ENCODE results near the gene PXDN.
A peak's percentile ranks its signal among the peaks of the same experiment; 100 is the strongest.
"Not testable (repeated sequence)": the region's sequence is repeated elsewhere in the genome, so short reads cannot be mapped to it uniquely, and the experiment has no call there.

The PXDN gene

DNA sequence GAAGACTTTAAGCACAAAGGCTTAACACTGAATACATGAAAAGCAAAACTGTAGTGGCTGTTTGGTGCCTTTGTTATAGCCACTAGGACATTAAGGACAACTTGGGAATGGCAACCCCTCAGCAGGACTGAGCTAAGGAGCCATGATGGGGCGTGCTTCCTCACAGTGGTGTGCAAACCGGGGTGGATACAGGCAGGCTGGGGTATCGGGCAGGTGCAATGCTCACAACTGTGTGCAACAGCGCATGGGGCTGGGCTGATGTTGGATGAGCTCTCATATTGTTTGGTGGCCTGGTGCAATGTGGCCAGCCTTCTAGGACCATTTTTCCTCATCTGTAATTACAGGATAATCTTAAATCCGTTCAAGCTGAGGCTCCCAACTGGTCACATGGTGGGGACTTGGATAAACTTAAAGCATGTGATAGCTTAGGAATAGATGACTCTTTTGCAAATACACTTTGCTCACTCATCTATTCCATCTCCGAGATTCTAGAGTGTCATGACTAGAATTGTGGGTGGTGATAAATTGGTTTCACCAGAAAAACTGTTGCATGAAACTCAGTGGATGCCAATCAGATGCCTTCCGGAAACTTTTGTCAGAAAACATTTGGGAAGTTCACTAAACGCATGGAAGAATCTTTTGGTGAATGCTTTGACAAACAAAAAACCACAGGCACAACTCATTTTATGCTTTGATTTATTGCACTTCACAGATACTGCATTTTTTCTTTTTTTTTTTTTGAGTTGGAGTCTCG lies 116.5 kb downstream of the PXDN start:
- no peak for DNase-seq (ENCODE audit: low read depth)

DNA sequence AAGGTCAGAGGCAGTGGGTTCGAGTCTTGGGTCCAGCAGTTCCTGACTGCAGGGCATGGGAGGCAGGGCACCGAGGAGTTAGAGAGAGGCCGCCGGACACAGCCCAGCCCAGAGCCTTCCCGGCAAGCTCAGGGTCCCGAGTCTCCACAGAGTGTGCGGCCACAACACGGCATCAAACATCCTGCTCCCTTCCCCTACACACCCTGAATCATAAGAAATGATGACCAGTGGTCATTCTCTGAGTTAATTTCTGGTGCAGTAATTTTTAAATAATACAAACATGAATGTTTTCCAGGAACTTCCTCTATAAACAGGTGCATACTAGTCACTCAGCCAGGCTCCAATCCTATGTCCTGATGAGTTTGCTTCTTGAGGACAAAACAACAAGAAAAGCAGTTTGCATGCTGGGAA lies 118.0 kb downstream of the PXDN start:
- no peak for DNase-seq (ENCODE audit: low read depth)

DNA sequence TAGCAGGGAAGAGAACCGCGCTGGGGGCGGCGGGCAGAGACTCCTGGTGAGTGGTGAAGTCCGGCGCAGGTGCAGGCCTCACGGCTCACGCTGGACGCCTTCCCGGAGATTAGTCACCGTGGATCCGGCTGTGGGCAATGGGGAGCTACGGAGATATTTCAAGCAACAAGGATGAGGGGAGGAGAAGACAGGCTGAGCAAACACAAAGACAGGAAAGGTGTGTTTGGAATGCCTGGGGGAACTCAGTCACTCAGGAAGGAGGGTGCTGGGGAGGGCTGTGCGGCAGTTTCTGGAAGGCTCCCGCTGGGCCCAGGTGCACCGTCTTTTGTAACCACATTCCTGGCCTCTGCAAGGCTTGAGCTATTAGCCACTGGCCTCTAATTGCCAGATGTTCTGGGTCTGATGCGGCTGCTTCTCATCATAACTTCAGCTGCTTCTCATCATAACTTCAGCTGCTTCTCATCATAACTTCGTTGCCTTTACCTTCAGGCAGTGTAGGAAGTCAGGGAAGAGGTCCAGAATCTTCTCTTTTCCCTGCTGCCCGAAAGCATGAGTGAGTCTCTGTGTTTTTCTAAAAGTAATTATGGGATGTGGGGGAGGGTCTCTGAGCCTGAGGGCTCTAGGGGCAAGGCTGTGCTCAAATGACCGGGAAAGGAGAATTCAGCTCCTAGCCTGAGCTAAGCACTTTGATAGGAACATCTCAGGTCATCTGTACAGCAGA lies 118.9 kb downstream of the PXDN start:
- DNase-seq (ENCODE audit: low read depth): peak; percentile 80

DNA sequence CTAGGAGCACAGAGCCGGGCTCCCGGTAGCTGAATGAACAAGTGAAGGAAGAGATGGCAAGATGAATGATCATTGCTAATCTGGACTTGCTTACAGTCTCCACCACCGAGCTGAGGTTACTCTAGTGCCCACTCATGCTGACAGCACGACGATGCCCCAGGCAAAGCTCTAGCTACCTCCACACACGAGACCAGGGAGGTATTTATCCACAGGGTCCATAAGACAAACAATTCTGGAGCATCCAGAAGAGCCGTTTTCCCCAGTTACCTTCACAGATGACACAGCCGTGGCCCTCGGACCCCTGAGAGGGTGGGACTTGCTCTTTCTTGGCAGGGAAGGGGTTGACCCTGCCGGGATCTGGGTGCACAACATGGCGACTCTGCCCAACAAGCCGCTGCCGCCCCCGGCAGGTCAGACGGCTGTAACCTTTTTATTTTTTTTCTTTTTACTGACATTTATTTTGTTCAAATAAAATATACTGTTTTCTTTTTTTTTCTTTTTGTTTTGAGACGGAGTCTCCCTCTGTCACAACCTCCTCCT lies 120.3 kb downstream of the PXDN start:
- DNase-seq (ENCODE audit: low read depth): no peak

DNA sequence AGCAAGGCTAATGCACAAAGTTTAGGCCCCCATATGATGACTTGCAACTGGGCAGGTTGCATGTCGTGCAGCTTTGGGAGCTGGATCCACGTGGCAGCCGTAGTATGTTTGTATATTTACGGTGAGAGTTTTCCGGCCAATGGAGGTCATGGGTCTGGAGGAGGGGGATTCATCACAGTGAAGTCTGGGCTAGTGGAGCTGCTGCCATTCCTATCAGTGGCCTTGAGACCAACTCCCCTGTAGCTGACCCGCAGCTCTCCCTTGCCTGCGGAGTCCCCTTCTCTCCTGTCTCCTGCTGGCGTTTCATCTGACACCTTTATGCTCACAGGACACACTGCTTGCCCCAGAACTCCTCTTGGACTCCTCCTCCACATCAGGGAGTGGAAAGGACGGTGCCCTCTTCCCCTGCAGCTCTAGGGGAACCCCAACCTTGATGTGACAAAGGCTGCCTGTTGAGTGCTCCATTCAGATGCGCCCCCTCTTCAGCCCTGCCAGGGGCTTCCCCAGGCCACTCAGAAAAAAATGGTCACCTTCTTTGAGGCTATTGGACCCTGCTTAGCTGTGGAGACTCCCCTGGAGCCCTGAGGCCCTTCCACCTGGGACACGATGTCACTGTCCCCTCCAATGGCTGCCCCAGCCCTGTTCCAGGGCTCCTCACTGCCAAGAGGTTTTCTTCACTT lies 121.7 kb downstream of the PXDN start:
- no peak for DNase-seq (ENCODE audit: low read depth)

DNA sequence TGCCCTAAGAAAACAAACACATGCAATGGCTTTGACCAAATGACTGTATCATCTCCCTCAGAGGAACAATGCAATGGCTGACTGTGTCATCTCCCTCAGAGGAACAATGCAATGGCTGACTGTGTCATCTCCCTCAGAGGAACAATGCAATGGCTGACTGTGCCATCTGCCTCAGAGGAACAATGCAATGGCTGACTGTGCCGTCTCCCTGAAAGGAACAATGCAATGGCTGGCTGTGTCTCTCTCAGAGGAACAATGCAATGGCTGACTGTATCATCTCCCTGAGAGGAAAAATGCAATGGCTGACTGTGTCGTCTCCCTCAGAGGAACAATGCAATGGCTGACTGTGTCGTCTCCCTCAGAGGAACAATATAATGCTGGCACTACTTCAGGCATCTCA lies 122.3 kb downstream of the PXDN start:
- DNase-seq (ENCODE audit: low read depth): not testable (repeated sequence)

DNA sequence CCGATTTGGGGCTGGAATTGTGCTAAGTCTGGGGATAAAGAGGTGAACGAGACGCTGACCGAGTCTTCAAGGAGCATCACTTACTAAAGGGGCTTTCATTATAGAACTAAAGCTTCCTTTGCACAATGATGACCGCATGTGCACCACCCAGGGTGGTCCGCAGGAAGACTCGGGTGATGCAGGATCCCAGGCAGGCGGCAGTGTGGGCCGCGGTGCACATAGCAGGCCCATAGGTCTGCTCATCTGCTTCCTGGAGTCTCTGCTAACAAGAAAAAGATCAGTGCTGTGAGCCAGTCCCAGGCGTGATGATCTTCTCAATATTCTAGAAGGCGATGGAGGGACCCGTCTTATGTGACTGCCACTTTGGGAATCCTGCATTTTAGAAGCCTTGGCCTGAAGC lies 122.8 kb downstream of the PXDN start:
- no peak for DNase-seq (ENCODE audit: low read depth)

DNA sequence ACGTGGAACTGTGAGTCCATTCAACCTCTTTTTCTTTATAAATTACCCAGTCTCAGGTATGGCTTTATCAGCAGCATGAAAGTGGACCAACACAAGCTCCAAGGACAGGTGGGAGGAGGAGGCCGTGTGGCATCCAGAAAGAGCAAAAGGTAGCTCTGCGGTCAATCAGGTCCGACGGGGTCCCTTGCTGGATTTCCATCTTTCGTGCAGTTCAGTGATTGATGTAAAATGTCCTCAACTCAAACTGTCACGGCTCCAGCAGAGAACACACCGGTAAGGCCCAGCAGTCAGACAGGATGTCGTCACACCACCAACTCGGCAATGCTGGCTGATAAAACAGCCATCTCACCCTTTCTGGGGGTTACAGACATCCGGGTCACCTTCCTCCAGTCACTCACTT lies 123.3 kb downstream of the PXDN start:
- DNase-seq (ENCODE audit: low read depth): no peak

DNA sequence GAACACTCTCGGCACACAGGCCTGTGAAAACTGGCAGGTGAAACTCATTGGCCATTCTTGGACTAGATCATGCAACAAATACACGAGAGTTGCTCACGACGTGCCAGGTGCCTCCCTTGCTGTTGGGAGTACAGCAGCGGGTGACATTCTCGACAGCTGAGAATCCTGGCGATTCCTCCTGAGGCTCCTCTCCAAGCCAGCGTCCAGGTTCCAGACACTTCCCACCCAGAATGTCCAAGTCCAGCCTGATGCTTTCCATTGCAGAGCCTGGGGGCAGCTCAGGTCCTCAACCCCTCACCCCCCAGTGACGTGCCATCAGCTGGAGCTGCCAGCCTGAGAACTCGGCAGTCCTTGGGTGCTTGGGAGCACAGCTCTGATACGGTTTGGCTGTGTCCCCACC lies 124.2 kb downstream of the PXDN start:
- DNase-seq (ENCODE audit: low read depth): no peak

DNA sequence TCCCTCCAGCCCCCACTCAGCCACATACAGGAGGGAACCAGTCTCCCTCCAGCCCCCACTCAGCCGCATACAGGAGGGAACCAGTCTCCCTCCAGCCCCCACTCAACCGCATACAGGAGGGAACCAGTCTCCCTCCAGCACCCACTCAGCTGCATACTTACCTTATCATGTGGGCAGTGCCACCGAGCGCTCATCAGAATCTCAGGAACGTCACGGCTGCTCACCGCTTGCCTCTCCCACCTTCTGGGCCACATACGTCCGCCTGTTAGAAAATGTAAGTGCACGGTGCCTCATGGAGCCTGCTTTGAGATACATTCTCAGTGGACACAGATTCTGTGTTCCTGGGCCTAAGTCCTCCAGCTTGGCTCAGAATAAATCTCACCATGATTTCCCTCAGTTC lies 124.8 kb downstream of the PXDN start:
- no peak for DNase-seq (ENCODE audit: low read depth)

DNA sequence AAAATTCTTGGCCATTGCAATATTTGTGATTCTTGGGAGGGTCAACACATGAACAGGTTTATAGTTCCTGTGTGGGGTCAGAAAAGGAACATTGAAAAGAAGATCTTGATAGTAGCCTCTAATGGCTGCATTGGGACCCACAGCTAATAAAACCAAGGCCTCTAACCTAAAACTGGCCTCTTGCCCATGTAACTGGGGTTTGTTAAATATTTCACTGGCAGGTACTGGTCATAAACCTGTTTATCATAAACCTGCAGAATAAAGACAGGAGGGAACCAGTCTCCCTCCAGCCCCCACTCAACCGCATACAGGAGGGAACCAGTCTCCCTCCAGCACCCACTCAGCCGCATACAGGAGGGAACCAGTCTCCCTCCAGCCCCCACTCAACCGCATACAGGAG lies 125.3 kb downstream of the PXDN start:
- no peak for DNase-seq (ENCODE audit: low read depth)

DNA sequence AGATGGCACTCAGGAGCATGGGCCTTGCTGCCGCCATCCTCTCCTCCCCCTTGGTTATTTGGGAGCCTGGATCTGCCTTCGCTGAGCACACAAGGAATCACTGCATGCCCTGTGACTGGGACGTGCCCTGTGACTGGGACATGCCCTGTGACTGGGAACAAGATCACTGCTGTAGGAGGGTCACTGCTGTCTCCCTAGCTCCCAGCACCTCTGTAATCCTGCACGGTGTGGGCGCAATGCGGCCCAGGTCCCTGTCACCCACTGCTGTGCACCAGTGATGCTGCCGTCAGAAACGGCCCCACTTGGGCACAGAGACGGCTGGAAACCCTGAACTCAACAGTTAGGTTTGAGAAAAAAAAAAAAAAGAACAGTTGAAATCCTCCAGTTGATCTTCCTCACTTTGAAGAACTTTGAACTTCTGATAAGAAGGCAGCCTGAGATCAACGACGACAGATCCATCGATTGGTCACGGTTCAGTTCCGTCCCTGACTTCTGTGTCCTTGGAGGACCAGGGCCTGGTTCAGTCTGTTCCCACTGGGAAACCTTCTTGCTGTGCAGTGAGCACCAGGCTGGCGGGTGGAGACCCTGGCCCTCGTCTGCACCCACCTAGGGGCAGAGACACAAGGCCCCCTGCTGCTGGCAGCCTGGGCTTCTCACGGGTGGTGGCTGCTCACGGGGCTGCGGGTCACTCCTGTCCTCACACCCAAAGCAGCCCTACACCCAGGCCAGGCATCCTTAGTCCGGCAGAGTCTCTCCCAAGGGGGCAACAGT lies 125.9 kb downstream of the PXDN start:
- no peak for DNase-seq (ENCODE audit: low read depth)

DNA sequence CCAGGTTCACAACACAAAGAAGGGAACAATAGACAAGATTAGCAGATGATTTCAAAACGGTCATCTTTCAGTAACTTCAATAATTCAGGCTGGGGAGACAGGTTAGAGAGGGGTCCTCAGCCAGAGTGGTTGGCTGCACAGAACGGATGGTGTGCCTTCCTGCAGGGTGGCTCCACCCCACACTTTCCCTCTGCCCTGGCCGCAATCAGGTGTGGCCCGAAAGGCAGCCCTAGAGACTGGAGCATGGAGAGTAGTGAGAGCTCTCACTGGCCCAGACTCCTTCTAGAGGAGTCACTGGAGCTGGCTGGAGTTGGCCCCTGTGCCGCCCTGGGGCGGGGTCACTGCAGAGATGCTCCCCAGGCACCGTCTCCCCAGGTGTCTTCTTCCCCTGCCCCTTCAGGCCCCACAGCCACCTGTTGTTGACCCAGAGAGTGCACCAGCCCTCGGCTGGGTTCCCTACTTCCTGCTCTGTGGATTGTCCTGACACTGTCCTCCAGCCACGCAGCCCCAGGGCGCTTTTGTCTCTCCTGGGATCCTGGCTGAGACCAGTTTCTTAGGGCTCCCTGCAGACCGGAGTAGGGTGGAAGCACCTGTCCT lies 126.8 kb downstream of the PXDN start:
- no peak for DNase-seq (ENCODE audit: low read depth)

DNA sequence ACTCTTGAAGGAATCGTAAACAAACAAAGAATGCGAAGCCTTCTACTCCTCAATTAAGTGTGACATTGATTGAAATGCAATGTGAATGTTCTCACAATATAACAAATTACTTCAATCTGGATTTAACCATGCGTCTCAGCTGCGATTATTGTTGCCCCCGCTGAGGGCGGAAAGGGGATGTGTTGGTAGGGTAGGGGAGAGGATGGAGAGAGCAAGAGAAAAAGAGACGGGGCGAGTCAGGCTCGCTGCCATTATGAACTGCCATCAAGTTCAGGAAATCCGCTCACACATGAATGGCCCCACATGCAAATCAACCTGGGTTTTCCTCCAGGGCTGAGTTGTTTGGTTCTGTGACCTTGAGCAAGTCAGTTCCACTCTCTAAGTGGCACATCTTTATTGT lies 129.8 kb downstream of the PXDN start:
- no peak for DNase-seq (ENCODE audit: low read depth)

DNA sequence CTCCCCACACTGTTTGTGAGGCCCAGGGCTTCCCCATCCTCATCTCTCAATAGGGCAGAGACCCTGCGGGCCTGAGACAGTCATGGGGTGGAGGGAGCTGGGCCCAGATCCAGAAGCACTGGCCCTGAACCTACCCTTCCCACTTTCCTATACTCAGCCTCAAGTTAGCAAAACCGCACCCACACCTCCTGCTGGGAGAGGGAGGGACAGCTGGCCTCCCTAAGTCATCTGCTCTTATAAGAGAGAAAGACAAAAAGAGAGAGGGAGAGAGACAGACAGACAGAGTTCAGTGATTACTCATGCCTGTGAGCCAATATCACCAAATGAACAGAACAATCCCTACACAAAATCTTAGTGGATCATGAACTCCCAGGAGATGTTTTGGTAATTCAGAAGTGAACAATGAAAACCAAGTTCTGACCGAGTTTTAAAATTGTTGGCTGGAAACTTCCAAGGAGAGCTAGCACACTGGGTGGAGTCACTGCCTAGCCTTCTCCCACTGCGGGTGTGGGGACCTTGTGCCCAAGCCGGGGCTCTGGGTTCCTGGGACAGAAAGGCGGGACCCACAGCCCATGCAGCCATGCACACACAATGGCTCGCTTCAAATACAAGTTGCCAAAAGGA lies 130.5 kb downstream of the PXDN start:
- DNase-seq (ENCODE audit: low read depth): no peak

DNA sequence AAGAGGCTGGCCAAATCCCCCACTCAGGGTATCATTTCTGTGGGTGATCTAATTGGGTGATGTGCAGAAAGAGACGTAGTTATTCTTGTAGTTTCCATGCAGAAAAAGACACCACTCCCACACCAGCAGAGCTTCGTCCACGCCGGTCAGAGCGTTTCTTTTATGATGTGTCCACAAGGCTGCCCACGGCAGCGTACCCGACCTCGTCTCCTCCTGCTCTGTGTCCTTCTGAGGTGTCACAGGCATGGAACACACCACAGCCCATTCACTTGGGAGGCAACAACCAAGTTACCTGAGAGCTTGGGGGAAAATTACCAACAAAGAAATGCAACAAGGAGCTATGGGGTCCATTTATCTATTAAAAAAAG lies 131.3 kb downstream of the PXDN start:
- DNase-seq (ENCODE audit: low read depth): no peak

DNA sequence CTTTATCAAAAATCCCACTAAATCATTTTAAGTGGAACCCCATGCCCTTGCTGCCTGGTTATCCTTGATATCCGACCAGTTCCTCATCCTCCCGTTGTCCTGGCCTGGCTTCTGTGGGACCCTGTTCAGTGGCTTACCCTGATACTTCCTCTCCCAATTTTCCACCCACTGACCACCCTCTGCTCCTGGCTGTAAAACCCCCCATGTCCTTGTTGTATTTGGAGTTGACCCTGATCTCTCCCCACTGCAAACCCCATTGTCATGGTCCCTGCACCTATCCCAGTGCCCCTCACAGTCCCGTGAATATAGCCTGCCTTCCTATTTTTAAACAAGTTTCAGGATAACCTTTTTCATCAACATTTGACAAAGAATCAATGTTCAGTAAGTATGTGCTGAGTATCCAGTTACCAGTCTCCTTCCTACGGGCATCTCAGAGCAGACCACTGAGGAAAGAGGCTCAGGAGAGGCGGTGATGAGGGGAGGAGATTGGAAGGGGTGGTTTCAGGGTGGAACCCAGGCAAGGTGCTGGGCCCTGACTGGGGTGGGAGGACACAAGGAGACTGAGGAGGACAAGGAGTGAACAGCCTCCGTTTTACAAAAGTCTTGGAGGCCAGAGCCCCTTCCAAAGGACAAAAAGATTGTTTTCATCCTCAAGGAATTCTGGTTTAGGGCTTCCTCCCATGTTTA lies 131.8 kb downstream of the PXDN start:
- no peak for DNase-seq (ENCODE audit: low read depth)

DNA sequence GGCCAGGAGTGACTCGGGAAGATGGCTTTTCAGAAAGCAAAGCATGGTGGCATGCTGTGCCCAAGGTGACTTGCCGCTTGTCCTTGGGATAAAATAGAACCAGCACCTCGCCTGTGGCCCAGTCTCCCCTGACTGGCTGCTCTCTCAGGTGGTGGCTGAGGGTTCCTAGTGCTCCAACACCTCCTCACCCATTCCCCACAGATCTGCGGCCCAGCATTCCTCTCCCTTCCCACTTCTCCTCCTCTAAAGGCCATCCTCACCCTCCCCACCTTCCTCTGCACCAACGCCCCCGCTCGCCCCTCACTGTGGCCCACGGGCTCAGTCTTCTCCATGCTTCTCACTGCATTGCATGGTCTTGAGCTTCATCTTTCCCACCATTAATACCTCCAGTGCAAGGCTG lies 132.4 kb downstream of the PXDN start:
- no peak for DNase-seq (ENCODE audit: low read depth)

DNA sequence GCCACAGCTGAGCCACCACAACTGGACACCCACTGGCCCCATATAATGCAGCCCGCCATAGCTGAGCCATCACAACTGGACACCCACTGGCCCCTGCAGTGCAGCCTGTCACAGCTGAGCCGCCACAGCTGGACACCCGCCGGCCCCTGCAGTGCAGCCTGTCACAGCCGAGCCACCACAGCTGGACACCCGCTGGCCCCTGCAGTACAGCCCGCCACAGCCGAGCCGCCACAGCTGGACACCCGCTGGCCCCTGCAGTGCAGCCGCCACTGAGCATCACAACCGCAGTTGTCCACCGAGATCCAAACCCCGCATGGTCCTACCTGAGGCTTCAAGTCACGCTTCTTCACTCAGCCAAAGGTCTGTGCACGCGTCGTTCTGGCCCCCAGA lies 134.2 kb downstream of the PXDN start:
- DNase-seq (ENCODE audit: low read depth): no peak

DNA sequence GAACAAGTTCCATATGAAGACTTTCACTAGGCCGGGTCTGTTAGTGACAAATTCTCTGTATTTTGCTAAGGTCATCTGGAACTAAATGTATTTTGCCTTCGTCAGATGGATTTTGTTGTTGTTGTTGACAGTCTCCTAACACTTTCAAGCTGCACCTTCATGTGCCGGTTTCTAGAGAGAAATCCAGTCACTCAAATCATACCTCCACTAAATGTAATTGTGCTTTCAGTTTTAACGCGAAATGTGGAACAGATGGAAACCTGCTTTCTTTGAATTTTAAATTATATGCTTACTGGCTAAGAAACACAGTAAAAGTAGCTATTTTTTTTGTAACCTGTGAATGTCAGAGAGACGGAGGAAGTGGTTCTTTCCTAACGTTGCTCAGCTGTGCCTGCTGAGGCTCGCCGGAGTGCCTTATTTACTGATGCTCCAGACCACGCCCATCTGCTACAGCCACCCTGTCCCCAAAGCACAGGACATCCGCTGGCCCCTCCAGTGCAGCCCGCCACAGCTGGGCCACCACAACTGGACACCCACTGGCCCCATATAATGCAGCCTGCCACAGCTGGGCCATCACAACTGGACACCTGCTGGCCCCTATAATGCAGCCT lies 134.7 kb downstream of the PXDN start:
- DNase-seq (ENCODE audit: low read depth): no peak
